GM12875 (cell line): ENCODE results near the gene EPB41.

ENCODE experiments used
- H3K4me3 ChIP-seq: one replicate; pipeline ENCODE4 v1.5.1; 2011; ENCODE audit warnings: low read depth, low read length, control low read depth
- TF ChIP-seq, protein P1 (sequence below): IDR thresholded peaks from 2 replicates; pipeline ENCODE4 v1.5.1; 2011; ENCODE audit warnings: low read depth, mild to moderate bottlenecking, control low read depth, inconsistent platforms, low read length, moderate library complexity, borderline replicate concordance; ENCODE audit not compliant: insufficient read depth

Gene EPB41

DNA sequence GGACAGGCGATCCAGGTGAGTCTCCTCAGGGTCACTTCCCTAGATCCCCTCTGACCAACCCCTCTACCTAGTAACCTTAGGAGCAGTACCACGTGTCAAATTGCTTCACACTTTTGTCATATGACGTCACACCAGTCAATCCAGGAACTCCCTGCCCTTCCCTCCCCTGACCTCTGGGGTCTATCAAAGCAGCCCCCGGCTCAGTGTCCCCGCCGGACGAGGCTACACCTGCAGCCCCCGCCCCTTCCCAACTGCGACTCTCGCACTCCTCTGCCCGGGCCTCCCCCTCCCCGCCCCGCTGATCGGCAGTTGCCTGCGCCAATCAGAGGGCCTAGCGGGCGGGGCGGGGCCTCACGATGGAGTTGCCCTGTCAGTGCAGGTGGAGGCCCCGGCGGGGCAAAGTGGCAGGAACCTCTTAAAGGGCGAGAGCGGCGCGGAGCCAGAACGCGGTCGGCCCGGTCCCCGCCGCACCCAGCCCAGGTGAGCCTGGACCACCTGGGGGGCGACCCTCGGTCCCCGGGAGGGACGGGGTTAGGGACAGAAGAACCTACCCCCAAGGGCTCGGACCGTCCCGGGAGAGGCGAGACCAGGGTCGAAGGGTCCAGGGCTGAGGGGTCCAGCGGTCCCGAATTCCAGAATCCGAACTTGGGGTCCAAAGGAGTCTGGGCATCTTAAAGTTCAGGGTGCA is 27.5 kb upstream of the EPB41 start:
- H3K4me3 ChIP-seq: peak overlapping the region; percentile 77
- TF ChIP-seq, protein P1, sequence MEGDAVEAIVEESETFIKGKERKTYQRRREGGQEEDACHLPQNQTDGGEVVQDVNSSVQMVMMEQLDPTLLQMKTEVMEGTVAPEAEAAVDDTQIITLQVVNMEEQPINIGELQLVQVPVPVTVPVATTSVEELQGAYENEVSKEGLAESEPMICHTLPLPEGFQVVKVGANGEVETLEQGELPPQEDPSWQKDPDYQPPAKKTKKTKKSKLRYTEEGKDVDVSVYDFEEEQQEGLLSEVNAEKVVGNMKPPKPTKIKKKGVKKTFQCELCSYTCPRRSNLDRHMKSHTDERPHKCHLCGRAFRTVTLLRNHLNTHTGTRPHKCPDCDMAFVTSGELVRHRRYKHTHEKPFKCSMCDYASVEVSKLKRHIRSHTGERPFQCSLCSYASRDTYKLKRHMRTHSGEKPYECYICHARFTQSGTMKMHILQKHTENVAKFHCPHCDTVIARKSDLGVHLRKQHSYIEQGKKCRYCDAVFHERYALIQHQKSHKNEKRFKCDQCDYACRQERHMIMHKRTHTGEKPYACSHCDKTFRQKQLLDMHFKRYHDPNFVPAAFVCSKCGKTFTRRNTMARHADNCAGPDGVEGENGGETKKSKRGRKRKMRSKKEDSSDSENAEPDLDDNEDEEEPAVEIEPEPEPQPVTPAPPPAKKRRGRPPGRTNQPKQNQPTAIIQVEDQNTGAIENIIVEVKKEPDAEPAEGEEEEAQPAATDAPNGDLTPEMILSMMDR: no peak

DNA sequence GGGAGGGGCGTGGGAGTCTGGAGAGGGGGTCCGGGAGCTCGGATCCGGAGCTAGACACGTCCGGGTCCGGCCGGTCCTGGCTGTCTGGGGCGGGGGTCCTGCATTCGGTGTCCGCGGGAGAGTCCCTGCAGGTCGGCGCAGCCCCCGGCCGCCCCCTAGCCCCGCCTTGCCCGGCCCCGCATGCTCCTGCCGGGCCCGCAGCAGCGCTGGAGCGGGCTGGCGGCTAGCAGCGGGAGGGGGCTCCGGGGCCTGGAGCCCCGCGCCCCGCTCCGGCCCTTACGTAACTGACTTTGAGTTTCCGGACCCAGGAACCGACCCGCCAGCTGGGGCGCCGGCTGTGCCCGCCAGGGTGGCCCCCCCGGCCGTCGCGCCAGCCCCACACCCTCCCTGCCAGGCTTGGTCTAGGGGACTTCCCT is 26.9 kb upstream of the EPB41 start:
- TF ChIP-seq, protein P1: no peak
- H3K4me3 ChIP-seq: peak overlapping the region; percentile 77

DNA sequence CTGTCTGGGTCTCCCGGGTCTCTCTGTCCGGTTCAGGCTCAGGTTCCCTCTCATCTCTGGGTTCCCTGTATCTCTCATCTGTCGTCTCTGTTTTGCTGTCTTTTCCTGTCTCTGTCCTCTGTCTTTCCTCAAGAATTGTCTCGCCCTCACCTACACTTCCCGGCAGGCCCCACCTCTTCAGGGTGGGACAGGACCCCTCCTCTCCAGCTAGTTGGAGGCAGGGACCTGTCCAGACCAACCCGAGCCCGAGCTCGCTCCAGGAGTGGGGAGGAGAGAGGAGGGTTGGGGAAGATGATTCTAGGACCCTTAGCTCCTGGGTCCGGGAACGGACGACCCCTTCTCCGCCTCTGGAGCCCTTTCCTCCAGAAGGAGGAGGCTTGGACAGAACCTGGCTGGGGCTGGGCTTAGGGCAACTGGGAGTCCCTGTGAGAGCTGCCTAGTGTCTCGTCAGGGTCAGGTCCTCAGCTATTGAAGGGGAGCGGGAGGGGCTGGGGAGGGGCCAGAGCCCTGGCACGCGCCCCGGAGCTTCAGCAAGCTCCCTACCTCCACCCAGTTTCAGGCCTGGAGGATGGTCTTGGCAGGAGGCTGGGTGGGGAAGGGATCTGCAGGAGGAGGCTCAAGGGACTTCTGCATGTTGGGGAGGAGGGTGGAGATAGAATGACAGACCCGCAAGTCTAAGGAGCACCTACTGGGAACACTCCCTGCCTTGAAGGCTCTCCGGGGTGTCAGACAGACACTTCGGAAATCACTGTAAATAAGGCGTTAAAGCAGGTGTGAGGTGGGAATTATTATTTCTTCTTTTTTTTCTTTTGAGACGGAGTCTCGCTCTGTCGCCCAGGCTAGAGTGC is 26.3 kb upstream of the EPB41 start:
- H3K4me3 ChIP-seq: peak overlapping the region; percentile 77
- TF ChIP-seq, protein P1: no peak

DNA sequence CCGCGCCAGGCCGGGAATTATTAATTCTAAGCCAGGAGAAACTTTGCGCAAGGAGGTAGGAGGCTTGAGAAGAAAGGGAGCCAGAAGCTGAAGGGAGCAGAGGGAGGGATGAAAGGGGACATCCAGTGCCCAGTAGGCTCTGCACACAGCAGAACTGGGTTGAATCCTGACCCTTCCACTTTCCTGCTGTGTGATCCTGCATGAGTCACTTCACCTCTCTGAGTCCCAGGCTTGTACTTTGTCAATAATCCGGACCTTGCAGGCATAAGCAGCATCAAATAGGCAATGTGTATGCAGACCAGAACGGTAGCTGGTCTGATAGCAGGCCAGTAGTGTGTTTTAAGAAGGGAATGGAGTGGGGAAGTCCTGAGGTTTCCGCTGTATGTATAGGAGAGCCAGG is 25.5 kb upstream of the EPB41 start:
- no peak overlapping the region for H3K4me3 ChIP-seq
- TF ChIP-seq, protein P1: no peak

DNA sequence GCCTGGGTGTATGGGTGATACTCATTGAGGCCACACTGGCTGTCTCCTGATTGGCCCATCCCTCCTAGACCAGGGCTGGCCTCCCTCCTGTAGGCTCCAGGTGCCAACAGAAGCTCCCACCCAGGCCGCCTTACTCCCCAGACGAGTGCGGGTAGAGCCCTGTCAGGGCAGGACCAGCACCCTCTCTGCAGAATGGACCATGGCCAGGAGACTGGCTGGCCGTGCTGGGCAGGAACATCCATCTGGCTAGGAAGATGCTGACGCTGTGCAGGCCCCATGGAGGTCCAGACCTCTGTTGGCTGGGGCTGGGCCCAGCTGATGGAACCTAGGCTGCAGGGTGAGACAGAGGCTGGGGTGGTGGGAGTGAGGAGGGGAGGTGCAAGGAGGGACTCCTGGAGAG is 25.0 kb upstream of the EPB41 start:
- TF ChIP-seq, protein P1: no peak
- no peak overlapping the region for H3K4me3 ChIP-seq

DNA sequence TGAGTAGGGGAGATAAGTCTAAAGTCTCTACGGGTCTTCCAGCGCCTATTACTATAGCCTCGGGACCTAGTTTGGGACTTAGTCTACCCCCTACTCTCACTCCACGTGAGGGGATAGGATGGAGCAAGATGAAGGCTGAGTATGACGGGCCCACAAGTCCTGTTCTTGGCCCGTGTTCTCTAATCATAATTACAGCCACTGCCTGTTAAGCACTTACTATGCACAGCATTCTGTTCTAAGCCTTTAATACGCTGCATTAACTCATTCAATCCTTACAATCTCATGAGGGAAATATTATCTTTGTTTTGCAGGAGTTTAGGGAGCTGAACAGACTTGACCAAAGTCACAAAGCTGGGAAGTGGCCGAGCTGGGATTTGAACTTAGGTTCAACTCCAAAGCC is 23.9 kb upstream of the EPB41 start:
- no peak overlapping the region for H3K4me3 ChIP-seq
- TF ChIP-seq, protein P1: no peak

DNA sequence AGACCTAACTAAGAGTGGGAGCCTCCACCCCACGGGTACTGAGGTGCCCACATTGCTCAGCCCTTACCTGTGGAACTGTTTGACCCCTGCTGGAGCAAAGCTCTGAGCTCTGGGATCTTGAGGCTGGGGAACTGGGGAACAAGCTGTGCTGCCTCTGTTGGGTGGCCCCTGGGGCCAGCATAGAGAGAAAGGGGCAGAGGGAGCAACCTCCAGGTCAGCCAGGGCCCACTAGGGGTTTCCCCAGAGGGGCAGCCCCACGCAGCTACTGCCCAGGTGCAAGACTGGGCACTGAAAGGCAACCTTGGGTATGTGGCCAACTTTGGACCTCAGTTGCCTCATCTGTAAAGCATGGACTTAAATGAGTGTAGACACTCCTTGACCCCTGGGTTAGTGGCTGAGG is 23.5 kb upstream of the EPB41 start:
- TF ChIP-seq, protein P1: no peak
- no peak overlapping the region for H3K4me3 ChIP-seq
